ENCODE results near the gene OR5AU1.

The OR5AU1 gene

DNA sequence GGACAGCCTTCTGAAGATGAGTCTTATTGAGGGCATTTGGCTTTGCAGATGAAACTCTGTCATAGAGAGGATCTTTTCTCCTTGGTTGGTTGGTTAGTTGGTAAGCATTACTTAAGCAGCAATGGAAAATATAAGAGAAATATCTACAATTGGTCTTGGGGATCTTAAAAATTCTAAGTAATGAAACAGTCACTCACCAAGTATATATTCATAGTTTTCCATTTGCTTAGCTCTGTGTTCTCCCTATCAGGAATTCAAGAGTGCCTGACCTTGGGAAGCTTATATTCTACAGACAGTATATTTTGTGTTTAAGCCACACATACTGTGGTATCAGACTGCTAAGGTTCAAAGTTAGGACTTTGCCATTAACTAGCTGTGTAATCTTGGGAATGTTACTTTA, at the start of gene OR5AU1:
Gene OR5AU1 (minus strand): TSS at position 101 of the 400 bp plus-strand sequence. CDS start 191 bp downstream, outside the sequence.
- DNase-seq (ENCODE audit: extremely low read depth in 1 of 2, low read depth in 1 of 2) = no peak

DNA sequence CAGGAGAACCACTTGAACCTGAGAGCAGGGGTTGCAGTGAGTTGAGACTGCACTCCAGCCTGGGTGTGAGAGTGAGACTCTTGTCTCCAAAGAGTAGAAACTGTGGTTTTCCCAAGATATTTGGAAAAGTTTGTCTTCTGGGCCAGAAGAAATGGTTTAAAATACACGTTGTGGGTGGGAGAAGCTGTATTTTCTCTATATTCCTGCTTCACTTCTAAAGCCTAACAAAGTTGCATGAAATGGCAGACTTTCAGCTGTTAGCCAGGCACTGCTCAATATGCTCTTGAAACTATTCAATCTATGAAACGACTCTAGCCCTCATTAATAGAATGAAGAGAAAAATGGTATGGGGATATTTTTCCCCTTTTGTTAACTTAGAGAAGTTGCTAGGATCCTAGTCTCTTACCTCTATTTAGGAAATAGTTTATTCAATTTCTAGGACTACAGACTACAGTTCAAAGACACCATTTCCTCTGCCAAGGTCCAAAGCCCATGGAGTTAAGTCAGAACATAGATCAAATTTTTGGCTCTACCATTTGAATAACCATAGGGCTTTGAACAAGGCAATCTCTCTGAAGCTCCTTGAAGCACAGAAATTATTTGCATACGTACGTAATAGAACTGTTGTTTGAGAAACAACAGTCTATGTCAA, 49.3 kb upstream of the OR5AU1 start:
- no peak for DNase-seq (ENCODE audit: extremely low read depth in 1 of 2, low read depth in 1 of 2)

DNA sequence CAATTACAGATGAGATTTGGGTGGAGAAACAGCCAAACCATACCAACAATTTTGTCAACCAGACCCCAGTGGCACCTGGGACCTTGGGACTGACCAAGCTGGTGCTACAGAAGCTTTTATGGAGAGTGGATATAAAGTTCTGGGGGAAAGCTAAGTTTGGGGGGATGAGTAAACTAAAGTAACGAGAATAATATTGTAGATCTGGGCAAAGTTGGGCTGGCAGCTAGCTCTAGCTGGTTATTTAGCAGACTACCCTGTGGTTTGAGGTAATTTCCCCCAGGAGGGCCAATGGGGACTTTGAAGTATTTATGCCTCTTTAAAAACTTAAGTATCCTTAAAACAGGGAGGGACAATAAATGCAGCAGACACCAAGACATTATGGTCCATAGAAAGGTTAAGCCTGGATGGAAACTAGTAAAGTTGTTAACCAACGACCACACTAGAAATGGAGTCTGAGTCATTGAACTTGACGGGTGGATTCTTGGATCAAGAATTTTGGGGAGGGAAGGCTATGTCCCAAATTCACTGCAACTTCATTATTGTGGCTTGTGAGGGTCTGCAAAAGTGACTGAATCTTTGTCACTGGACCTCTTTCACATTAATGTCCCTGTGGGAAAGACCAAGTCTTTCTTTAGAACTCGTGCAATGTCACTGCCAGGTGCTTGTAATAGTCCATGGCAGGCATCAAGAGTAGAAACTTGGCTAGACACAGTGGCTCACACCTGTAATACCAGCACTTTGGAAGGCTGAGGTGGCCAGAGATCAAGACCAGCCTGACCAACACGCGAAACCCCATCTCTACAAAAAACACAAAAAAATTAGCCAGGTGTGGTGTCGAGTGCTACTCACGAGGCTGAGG, 48.5 kb upstream of the OR5AU1 start:
- no peak for DNase-seq (ENCODE audit: extremely low read depth in 1 of 2, low read depth in 1 of 2)

- DNase-seq (ENCODE audit: extremely low read depth in 1 of 2, low read depth in 1 of 2) = no peak
Observed at GRCh38 chr14:21203470-21204166, 47.8 kb upstream of the OR5AU1 start.

GRCh38 chr14:21202463-21203358, 46.8 kb upstream of the OR5AU1 start:
- DNase-seq (ENCODE audit: extremely low read depth in 1 of 2, low read depth in 1 of 2) = no peak

DNA sequence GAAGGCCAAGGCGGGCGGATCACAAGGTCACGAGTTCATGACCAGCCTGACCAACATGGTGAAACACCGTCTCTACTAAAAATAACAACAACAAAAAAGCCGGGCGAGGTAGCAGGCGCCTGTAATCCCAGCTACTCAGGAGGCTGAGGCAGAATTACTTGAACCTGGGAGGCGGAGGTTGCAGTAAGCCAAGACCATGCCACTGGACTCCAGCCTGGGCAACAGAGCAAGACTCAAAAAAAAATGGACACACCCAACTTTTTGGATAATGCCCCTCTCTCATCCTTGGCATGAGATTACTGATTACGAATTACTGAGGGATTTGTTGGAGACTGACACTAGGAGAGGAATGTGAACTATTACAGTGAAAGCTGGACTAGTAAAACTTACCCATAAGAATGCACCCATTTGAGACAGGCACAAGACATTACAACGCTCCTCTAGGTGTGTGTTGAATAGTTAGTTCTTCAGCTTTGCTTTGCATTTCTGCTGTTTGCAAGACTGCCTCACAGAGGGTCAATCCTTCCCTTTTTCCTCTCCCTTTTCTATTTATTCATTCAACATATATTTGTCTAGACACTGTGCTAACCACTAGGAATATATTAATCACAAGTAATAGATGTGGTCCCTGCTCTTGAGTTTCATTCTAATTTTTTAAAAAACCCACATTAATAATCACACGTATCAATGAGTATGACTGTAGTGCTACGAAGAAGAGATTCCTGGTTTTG, 46.0 kb upstream of the OR5AU1 start:
- DNase-seq (ENCODE audit: extremely low read depth in 1 of 2, low read depth in 1 of 2) = no peak

- DNase-seq (ENCODE audit: extremely low read depth in 1 of 2, low read depth in 1 of 2) = no peak
Observed at GRCh38 chr14:21200752-21201461, 45.0 kb upstream of the OR5AU1 start.

DNA sequence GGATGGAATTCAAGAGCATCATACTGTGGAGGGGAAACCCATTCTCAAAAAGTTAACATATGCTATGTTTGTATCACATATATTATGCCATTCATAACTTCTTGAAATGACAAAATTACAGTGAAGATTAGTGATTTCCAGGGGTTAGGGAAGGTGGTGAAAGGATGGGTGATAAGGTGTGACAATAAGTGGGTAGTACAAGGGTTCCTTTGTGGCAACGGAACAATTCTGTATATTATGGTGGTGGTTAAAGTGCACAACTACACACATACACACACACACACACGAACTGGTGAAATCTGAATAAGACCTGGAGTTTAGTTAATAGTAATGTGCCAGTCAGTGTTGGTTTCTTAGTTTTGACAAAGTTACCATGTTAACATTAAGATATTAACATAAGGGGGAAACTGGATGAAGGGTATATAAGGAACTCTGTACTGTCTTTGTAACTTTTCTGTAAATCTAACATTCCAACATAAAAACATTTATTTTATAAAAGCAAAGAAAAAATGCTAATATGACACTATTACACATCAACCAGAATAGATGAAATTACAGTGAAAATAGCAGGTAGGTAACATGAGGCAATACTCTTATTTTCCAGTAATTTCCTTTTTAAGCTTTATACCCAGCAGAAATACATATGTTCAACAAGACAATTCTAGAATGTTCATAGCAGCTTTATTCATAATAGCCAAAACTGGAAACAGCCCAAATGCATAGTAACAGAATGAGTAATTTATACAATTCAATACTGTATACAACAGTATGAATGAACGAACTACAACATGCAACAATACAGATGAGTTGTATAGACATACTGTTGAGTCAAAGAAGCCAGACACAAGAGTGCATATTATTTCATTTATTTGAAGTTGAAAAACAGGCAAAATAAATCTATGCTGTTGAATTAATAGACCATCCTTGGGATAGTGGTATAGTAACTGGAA, 44.0 kb upstream of the OR5AU1 start:
- no peak for DNase-seq (ENCODE audit: extremely low read depth in 1 of 2, low read depth in 1 of 2)

DNA sequence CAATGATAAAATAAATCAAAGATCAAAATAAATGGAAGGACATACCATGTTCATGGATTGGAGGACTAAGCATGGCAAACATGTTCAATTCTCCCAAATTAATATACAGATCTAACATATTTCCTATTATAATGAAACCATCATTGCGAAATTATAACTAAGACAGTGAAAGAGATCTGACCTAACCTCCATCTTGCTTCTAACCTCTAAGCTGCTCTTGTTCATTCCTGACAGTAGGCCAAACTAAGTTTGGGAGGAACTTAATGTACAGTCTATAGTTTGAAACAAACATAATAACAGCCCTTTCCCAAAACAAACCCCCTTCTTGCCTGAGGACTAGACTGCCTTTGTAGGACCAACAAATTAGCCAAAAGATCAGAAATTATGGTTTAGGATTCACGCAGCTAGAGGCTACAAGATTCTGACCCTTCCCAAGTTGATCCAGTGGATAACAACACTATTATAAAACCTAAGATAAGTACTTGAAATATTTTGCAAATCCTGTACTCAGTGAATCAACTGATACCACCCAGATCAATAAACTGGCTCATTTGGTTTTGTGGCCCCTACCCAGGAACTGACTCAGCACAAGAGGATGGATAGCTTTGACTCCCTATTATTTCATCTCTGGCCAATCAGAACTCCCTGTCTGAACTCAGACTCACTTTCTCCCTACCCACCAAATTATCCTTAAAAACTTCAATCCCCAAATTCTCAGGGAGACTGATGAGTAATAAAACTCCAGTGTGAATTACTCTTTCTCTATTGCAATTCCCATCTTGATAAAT, 41.7 kb upstream of the OR5AU1 start:
- DNase-seq (ENCODE audit: extremely low read depth in 1 of 2, low read depth in 1 of 2) = no peak

- DNase-seq (ENCODE audit: extremely low read depth in 1 of 2, low read depth in 1 of 2) = no peak
Observed at GRCh38 chr14:21194597-21194996, 38.7 kb upstream of the OR5AU1 start.

- no peak for DNase-seq (ENCODE audit: extremely low read depth in 1 of 2, low read depth in 1 of 2)
Observed at GRCh38 chr14:21192875-21193535, 37.1 kb upstream of the OR5AU1 start.

DNA sequence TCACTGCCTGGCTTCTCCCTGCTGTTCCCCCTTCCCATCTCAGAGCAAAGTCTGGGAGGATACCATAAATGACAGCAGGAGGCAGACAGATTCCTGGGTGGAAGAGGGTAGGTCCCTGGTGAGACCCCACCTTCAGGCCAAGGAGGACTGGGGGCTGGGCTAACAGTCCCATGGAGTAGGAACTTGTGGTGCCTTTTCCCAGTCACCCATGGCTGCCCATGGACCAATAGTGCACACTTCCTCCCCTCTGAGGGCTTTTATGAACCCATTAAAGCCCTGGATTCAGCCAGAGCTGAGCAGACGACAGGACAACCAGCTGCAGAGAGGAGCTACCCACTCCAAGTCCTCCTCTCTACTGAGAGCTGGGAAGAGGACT, 36.6 kb upstream of the OR5AU1 start:
- DNase-seq (ENCODE audit: extremely low read depth in 1 of 2, low read depth in 1 of 2) = no peak

GRCh38 chr14:21191809-21192446, 36.1 kb upstream of the OR5AU1 start:
- DNase-seq (ENCODE audit: extremely low read depth in 1 of 2, low read depth in 1 of 2) = peak; percentile 25 to 47

- DNase-seq (ENCODE audit: extremely low read depth in 1 of 2, low read depth in 1 of 2) = no peak
Observed at GRCh38 chr14:21191261-21191808, 35.5 kb upstream of the OR5AU1 start.

- DNase-seq (ENCODE audit: extremely low read depth in 1 of 2, low read depth in 1 of 2) = no peak
Observed at GRCh38 chr14:21185491-21185890, 29.6 kb upstream of the OR5AU1 start.

- DNase-seq (ENCODE audit: extremely low read depth in 1 of 2, low read depth in 1 of 2) = no peak
Observed at GRCh38 chr14:21184254-21184653, 28.4 kb upstream of the OR5AU1 start.

Measured in activated CD8-positive, alpha-beta memory T cell treated with anti-CD3 and anti-CD28 coated beads for 1 hour (primary cell).